ENCODE data around the gene DCPS.

DCPS gene

DNA sequence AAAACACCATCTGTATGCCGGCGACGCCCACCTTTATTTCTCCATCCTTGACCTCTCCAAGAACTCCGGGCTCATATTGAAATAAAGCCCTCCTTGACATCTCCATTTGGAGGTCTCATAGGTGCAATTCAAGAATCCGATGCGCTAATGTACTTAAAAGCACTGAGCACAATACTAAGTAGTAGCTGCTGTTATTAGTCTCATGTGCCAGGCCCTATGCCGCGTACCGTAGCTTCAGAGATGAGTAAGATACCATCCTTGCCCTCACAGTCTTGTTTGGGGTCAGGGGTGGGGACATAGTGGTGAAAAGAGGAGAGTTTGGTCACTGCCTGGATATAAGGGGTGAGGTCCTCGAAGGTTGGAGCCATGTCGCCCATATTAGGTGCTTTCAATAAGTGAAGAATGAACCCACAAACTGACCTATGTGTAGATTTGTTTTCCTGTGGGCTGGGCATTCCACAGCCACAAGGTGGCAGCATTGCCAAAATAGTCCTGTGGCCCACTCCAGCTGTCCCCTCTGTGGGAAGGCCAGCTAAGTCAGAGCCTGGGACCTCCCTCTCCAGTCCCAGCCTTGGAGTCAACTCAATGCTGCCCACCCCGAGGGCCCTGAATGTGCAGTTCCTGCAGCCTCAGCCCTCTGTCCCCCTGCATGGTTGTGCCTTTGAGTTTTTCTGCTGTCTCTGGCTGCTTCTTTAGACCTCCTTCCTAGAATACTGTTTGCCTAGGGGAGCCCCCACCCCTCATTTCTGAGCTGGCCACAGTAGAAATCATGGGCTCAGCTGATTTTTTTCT lies 6.5 kb downstream of the DCPS start:
- Mint-ChIP-seq H3K4me3 (no peak overlapping the region), H3K9me3 (no peaks in the 10 kb centered on the region), H3K27ac (no peak overlapping the region), H3K4me1 (ENCODE audit: low read depth) (peaks cover 25% of the 10 kb centered on the region), H3K36me3 (ENCODE audit: low read depth) (peaks cover 32% of the 10 kb centered on the region), H3K27me3 (ENCODE audit: low read depth) (no peaks in the 10 kb centered on the region)

GRCh38 chr11:126310992-126311310 lies 7.1 kb downstream of the DCPS start:
- peaks cover 21% of the 10 kb centered on the region for H3K4me1 Mint-ChIP-seq (ENCODE audit: low read depth)

GRCh38 chr11:126311401-126312291 lies 7.8 kb downstream of the DCPS start:
- H3K27ac Mint-ChIP-seq = no peak overlapping the region
- H3K36me3 Mint-ChIP-seq (ENCODE audit: low read depth) = peaks cover 35% of the 10 kb centered on the region
- no peaks in the 10 kb centered on the region for H3K9me3 Mint-ChIP-seq
- no peaks in the 10 kb centered on the region for H3K27me3 Mint-ChIP-seq (ENCODE audit: low read depth)
- H3K4me3 Mint-ChIP-seq = no peak overlapping the region
- peaks cover 23% of the 10 kb centered on the region for H3K4me1 Mint-ChIP-seq (ENCODE audit: low read depth)

More at GRCh38 chr11:126310992-126311310, 7.1 kb downstream of the DCPS start:
- Mint-ChIP-seq H3K27me3 (ENCODE audit: low read depth) (no peaks in the 10 kb centered on the region), H3K27ac (no peak overlapping the region), H3K36me3 (ENCODE audit: low read depth) (peaks cover 30% of the 10 kb centered on the region), H3K4me3 (no peak overlapping the region), H3K9me3 (no peaks in the 10 kb centered on the region)

GRCh38 chr11:126312961-126313360 lies 9.1 kb downstream of the DCPS start:
- no peaks in the 10 kb centered on the region for H3K27me3 Mint-ChIP-seq (ENCODE audit: low read depth)
- H3K27ac Mint-ChIP-seq = no peak overlapping the region
- no peaks in the 10 kb centered on the region for H3K9me3 Mint-ChIP-seq
- peaks cover 25% of the 10 kb centered on the region for H3K4me1 Mint-ChIP-seq (ENCODE audit: low read depth)
- peaks cover 37% of the 10 kb centered on the region for H3K36me3 Mint-ChIP-seq (ENCODE audit: low read depth)
- H3K4me3 Mint-ChIP-seq = no peak overlapping the region

- peaks cover 34% of the 10 kb centered on the region for H3K36me3 Mint-ChIP-seq (ENCODE audit: low read depth)
- no peaks in the 10 kb centered on the region for H3K9me3 Mint-ChIP-seq
- H3K27me3 Mint-ChIP-seq (ENCODE audit: low read depth) = no peaks in the 10 kb centered on the region
- peaks cover 34% of the 10 kb centered on the region for H3K4me1 Mint-ChIP-seq (ENCODE audit: low read depth)
- H3K4me3 Mint-ChIP-seq = no peak overlapping the region
- no peak overlapping the region for H3K27ac Mint-ChIP-seq
Measured at GRCh38 chr11:126313826-126314225, 10.0 kb downstream of the DCPS start.

DNA sequence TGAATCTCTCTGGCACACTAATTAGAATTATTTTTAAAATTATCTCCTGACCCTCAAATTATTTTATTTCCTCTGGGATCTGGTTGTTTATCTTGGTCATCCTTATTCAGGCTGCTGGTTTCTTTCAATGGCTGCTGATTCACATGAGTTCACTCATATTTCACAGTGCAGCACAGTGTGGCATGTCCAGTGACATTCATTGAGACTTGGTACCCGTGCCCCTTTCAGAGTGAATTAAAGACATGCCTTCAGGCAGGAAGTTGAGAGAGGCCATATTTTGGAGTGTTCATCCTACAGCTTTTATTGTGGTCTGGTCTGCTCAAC lies 13.5 kb downstream of the DCPS start:
- peak overlapping the region; percentile 73 for H3K27ac Mint-ChIP-seq
- peaks cover 32% of the 10 kb centered on the region for H3K36me3 Mint-ChIP-seq (ENCODE audit: low read depth)
- no peaks in the 10 kb centered on the region for H3K9me3 Mint-ChIP-seq
- peak overlapping the region; percentile 30 for H3K4me3 Mint-ChIP-seq
- H3K4me1 Mint-ChIP-seq (ENCODE audit: low read depth) = peaks cover 39% of the 10 kb centered on the region
- H3K27me3 Mint-ChIP-seq (ENCODE audit: low read depth) = no peaks in the 10 kb centered on the region

DNA sequence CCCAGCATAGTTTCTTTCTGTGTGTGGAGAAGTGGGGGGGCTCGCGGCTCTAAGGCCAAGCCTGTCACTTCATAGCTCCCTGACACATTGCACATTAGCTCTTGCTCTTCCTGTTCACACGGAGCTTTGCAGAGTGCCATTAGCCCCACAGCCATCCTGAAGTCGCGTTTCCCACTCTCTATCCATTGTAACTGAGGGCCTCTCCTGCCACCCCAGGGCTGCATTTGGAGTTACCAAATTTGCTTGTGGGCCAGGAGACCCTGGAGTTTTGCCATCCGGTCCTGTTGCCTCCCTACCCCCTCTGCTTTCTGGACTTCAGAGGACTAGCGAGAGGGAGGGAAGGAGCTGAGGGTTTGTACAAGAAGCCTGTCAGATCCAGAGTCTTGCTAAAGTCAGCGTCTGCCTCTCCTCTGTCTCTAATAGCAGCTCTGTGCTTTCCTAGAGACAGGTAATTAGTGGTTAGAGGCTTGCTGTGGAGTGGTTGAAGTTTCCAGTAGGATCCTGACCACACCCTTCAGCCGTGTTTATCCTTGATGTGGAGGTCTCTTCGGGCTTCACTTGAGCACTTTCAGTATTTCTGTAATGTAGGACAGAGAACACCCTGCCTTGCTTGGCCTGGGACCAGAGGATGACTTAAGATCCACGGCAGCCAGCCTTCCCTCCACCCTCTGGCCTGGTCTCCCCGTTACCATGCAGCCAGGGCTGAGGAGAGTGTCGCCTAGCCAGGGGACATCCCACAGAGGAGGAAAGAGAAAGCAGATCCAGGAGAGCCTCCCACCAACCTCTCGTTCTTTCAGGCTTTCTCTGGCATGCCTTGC lies 14.1 kb downstream of the DCPS start:
- peaks cover 30% of the 10 kb centered on the region for H3K36me3 Mint-ChIP-seq (ENCODE audit: low read depth)
- H3K4me3 Mint-ChIP-seq = peak overlapping the region; percentile 30
- no peaks in the 10 kb centered on the region for H3K27me3 Mint-ChIP-seq (ENCODE audit: low read depth)
- H3K27ac Mint-ChIP-seq = peak overlapping the region; percentile 73
- no peaks in the 10 kb centered on the region for H3K9me3 Mint-ChIP-seq
- peaks cover 39% of the 10 kb centered on the region for H3K4me1 Mint-ChIP-seq (ENCODE audit: low read depth)

DNA sequence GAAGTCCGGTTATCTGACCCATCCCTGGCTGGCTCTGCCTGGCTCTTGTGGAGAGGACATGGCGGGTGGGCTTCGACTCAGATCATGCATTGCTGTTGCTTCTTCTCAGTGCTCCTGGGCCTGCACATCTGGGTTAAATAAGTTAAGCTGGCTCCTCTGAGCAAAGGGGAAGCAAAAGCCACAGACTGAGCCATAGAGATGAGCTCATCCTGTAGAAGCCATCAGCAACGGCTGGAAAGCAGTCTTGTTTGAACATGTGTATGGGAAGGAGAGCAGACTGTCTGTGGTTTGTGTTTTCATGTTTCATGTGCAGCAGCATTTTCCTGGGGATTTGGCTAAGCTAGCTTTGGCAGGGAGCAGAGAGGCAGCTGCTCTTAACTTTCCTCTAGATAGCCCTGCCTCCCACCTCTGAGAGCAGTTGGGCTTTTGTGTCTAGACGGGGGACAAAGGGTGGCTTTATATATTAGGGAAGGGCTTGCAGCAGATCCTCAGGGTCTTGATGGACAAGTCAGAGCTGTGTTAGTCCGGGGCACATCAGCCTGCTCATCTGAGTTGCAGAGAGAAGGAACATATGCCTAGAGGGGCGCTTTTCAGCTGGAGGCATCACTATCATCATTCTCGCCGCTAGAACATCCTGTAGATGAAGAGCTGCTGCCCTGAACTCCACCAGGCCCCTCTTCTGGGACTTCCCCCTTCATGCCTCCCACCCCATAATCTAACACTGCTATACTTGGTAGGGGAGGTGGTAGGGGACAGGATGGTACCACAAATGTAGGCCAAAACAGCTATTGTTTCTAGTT lies 14.9 kb downstream of the DCPS start:
- peak overlapping the region; percentile 73 for H3K27ac Mint-ChIP-seq
- peak overlapping the region; percentile 30 for H3K4me3 Mint-ChIP-seq
- H3K27me3 Mint-ChIP-seq (ENCODE audit: low read depth) = no peaks in the 10 kb centered on the region
- no peaks in the 10 kb centered on the region for H3K9me3 Mint-ChIP-seq
- peaks cover 37% of the 10 kb centered on the region for H3K4me1 Mint-ChIP-seq (ENCODE audit: low read depth)
- peaks cover 30% of the 10 kb centered on the region for H3K36me3 Mint-ChIP-seq (ENCODE audit: low read depth)

DNA sequence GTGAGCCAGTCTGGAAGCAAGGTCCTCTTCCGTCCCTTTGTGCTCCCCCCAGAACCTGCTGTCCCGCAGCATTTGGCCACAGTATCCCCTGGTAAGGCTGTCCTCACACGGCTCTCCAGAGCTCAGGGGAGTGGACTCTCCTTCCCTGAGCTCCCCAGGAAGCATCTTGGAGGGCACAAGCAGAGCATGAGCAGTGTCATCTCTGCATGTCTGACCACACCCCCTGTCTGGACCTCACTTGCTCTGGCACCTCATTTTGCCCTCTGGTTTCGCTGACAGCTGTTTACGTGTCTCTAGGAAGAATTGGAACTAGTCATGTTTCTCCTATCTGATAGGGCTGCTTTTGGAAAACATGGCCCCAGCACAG lies 15.5 kb downstream of the DCPS start:
- Mint-ChIP-seq H3K9me3 (no peaks in the 10 kb centered on the region), H3K4me3 (no peak overlapping the region), H3K4me1 (ENCODE audit: low read depth) (peaks cover 37% of the 10 kb centered on the region), H3K27me3 (ENCODE audit: low read depth) (no peaks in the 10 kb centered on the region), H3K27ac (peak overlapping the region; percentile 57), H3K36me3 (ENCODE audit: low read depth) (peaks cover 25% of the 10 kb centered on the region)

- H3K9me3 Mint-ChIP-seq = no peaks in the 10 kb centered on the region
- peaks cover 25% of the 10 kb centered on the region for H3K4me1 Mint-ChIP-seq (ENCODE audit: low read depth)
- no peak overlapping the region for H3K27ac Mint-ChIP-seq
Measured at GRCh38 chr11:126322996-126323395, 19.1 kb downstream of the DCPS start.

DNA sequence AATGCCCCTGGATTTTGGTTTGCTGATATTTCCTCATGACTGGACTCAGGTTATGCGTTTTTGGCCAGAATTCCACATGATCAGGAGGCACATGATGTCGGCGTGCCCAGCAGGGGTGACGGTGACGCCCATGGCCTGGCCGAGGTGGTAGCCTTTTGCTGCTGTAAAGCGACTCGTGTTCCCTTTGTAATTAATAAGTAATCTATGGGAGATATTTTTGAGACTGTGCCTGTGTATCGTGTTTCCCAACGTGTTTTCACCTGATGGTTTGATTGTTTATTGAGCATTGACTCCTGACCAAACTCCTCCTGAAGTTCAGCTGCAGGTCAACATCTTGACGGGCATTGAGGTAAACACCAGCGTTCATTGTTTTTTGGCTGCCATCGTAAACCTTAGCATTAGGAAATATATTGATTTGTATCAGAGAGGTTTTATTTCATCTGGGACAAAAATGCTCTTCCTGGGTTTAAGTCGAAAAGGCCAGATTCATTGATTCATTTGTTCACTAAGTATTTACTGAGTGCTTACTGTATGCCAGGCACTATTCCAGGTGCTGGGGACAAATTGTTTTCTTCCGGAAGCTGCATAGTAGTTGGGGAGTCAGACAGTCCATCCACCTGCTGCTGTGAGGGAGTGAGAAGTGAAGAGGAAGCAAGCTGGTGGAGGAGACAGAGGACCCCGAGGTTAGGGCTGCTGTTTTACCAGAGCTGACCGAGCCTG lies 23.6 kb downstream of the DCPS start:
- H3K4me3 Mint-ChIP-seq = no peak overlapping the region
- H3K9me3 Mint-ChIP-seq = no peaks in the 10 kb centered on the region
- H3K27me3 Mint-ChIP-seq (ENCODE audit: low read depth) = no peaks in the 10 kb centered on the region
- H3K27ac Mint-ChIP-seq = peak overlapping the region; percentile 8
- peaks cover 5% of the 10 kb centered on the region for H3K4me1 Mint-ChIP-seq (ENCODE audit: low read depth)
- peaks cover 3% of the 10 kb centered on the region for H3K36me3 Mint-ChIP-seq (ENCODE audit: low read depth)

More at GRCh38 chr11:126322996-126323395, 19.1 kb downstream of the DCPS start:
- Mint-ChIP-seq H3K27me3 (ENCODE audit: low read depth) (no peaks in the 10 kb centered on the region), H3K36me3 (ENCODE audit: low read depth) (peaks cover 8% of the 10 kb centered on the region), H3K4me3 (no peak overlapping the region)

- Mint-ChIP-seq H3K9me3 (no peaks in the 10 kb centered on the region), H3K4me1 (ENCODE audit: low read depth) (peaks cover 5% of the 10 kb centered on the region), H3K27me3 (ENCODE audit: low read depth) (no peaks in the 10 kb centered on the region), H3K4me3 (no peak overlapping the region), H3K27ac (peak overlapping the region; percentile 8), H3K36me3 (ENCODE audit: low read depth) (peaks cover 3% of the 10 kb centered on the region)
Measured at GRCh38 chr11:126328001-126328390, 24.1 kb downstream of the DCPS start.

GRCh38 chr11:126328444-126328843 lies 24.6 kb downstream of the DCPS start:
- peaks cover 7% of the 10 kb centered on the region for H3K36me3 Mint-ChIP-seq (ENCODE audit: low read depth)
- no peak overlapping the region for H3K27ac Mint-ChIP-seq

More at GRCh38 chr11:126328444-126328843, 24.6 kb downstream of the DCPS start:
- Mint-ChIP-seq H3K4me3 (no peak overlapping the region), H3K9me3 (no peaks in the 10 kb centered on the region), H3K4me1 (ENCODE audit: low read depth) (peaks cover 5% of the 10 kb centered on the region), H3K27me3 (ENCODE audit: low read depth) (no peaks in the 10 kb centered on the region)
